ENCODE data around the gene FOXA3. TPM values are rescaled to one million over a fixed set of nuclear protein-coding genes. Genes with fewer than 3 reads are reported as not detected.

FOXA3 gene
- total and polyA plus RNA-seq, 2 experiments from 2014 or later: 1.6 to 1.9 TPM

DNA sequence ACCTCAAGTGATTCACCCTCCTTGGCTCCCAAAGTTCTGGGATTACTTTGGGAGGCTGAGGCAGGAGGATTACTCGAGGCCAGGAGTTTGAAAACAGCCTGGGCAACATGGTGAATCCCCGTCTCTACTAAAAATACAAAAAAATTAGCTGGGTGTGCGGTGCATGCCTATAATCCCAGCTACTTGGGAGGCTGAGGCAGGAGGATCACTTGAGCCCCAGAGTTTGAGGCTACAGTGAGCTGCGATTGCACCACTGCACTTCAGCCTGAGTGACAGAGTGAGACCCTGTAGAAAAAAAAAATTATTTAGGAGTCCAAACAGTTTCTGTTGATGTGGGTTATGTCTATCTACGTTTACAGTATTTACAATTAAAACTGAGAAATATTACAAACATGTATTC, 6.7 kb downstream of the FOXA3 start:
- no peaks in the 10 kb centered on the region for H3K9me3 ChIP-seq (ENCODE audit: low read depth)
- TF ChIP-seq, protein P1, sequence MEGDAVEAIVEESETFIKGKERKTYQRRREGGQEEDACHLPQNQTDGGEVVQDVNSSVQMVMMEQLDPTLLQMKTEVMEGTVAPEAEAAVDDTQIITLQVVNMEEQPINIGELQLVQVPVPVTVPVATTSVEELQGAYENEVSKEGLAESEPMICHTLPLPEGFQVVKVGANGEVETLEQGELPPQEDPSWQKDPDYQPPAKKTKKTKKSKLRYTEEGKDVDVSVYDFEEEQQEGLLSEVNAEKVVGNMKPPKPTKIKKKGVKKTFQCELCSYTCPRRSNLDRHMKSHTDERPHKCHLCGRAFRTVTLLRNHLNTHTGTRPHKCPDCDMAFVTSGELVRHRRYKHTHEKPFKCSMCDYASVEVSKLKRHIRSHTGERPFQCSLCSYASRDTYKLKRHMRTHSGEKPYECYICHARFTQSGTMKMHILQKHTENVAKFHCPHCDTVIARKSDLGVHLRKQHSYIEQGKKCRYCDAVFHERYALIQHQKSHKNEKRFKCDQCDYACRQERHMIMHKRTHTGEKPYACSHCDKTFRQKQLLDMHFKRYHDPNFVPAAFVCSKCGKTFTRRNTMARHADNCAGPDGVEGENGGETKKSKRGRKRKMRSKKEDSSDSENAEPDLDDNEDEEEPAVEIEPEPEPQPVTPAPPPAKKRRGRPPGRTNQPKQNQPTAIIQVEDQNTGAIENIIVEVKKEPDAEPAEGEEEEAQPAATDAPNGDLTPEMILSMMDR (IDR thresholded peaks at IDR 0.05; ENCODE audit: low read depth, low read length): no peak

DNA sequence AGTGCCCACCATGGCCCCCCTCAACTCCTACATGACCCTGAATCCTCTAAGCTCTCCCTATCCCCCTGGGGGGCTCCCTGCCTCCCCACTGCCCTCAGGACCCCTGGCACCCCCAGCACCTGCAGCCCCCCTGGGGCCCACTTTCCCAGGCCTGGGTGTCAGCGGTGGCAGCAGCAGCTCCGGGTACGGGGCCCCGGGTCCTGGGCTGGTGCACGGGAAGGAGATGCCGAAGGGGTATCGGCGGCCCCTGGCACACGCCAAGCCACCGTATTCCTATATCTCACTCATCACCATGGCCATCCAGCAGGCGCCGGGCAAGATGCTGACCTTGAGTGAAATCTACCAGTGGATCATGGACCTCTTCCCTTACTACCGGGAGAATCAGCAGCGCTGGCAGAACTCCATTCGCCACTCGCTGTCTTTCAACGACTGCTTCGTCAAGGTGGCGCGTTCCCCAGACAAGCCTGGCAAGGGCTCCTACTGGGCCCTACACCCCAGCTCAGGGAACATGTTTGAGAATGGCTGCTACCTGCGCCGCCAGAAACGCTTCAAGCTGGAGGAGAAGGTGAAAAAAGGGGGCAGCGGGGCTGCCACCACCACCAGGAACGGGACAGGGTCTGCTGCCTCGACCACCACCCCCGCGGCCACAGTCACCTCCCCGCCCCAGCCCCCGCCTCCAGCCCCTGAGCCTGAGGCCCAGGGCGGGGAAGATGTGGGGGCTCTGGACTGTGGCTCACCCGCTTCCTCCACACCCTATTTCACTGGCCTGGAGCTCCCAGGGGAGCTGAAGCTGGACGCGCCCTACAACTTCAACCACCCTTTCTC, 8.2 kb downstream of the FOXA3 start:
- no peaks in the 10 kb centered on the region for H3K27me3 ChIP-seq
- no peak overlapping the region for H3K27ac ChIP-seq
- TF ChIP-seq, protein P1 (IDR thresholded peaks at IDR 0.05; ENCODE audit: low read depth, low read length): no peak
- H3K4me1 ChIP-seq (ENCODE audit: low read depth): peaks cover 9% of the 10 kb centered on the region
- DNase-seq (ENCODE audit: low read depth in 1 of 2, low spot score in 1 of 2): no peak
- H3K4me3 ChIP-seq: no peak overlapping the region
- H3K9me3 ChIP-seq (ENCODE audit: low read depth): no peaks in the 10 kb centered on the region
- H3K36me3 ChIP-seq: no peaks in the 10 kb centered on the region

More for the DNA sequence above, 6.7 kb downstream of the FOXA3 start:
- H3K27me3 ChIP-seq: no peaks in the 10 kb centered on the region
- no peaks in the 10 kb centered on the region for H3K36me3 ChIP-seq
- DNase-seq (ENCODE audit: low read depth in 1 of 2, low spot score in 1 of 2): no peak
- H3K4me1 ChIP-seq (ENCODE audit: low read depth): no peaks in the 10 kb centered on the region
- H3K27ac ChIP-seq: no peak overlapping the region
- no peak overlapping the region for H3K4me3 ChIP-seq

DNA sequence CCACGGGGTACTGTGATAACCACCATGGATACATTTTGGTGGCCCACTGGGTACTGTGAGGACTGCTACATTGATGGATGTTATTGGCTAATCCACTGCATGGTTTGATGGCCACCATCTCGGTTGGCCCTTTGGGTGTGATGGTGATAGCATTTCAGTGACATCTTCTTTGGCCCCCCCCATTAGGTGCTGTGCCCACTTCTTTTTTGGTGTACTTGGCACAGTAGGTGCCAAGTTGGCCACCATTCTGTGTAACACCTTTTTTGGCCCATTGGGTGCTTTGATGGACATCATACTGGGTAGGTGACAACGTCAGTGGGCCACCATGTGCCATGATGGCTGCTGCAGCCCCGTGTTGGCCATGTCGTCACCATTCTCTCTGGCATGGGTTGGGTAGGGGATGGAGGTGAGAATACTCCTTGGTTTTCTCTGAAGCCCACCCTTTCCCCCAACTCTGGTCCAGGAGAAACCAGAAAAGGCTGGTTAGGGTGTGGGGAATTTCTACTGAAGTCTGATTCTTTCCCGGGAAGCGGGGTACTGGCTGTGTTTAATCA, 9.2 kb downstream of the FOXA3 start:
- no peak overlapping the region for H3K27ac ChIP-seq
- H3K27me3 ChIP-seq: no peaks in the 10 kb centered on the region
- no peaks in the 10 kb centered on the region for H3K36me3 ChIP-seq
- TF ChIP-seq, protein P1 (IDR thresholded peaks at IDR 0.05; ENCODE audit: low read depth, low read length): no peak
- H3K4me3 ChIP-seq: no peak overlapping the region
- DNase-seq (ENCODE audit: low read depth in 1 of 2, low spot score in 1 of 2): no peak
- H3K4me1 ChIP-seq (ENCODE audit: low read depth): peaks cover 9% of the 10 kb centered on the region
- H3K9me3 ChIP-seq (ENCODE audit: low read depth): no peaks in the 10 kb centered on the region

DNA sequence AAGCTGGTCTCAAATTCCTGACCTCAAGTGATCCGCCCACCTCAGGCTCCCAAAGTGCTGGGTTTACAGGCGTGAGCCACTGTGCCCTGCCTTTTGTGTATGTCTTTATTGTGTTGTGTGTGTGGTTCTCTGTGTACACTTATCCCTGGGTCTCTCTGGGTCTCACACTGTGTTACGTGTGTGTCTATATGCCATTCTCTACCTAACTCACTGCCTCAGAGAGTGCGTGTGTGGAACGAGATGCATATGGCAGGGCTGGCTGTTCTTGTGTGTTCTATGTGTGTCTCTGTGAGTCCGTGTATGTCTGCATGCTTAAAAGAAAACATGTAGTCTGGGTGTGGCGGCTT, 10.5 kb downstream of the FOXA3 start:
- TF ChIP-seq, protein P1 (IDR thresholded peaks at IDR 0.05; ENCODE audit: low read depth, low read length): no peak

DNA sequence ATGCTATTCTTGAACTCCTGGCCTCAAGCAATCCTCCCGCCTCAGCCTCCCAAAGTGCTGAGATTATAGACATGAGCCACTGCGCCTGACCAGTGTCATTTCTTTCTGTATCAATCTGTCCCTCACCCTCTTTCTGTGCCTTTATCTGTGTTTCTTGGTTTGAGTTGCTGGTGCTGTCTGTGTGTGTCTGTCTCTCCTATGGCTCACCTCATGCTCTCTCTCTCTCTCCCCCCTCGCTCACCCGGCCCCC, 12.0 kb downstream of the FOXA3 start:
- TF ChIP-seq, protein P1 (IDR thresholded peaks at IDR 0.05; ENCODE audit: low read depth, low read length): no peak
- H3K27ac ChIP-seq: no peak overlapping the region
- no peak overlapping the region for H3K4me3 ChIP-seq
- no peaks in the 10 kb centered on the region for H3K27me3 ChIP-seq
- H3K9me3 ChIP-seq (ENCODE audit: low read depth): no peaks in the 10 kb centered on the region
- DNase-seq (ENCODE audit: low read depth in 1 of 2, low spot score in 1 of 2): peak in 1 of 2 donors; percentile 25
- no peaks in the 10 kb centered on the region for H3K36me3 ChIP-seq
- peaks cover 9% of the 10 kb centered on the region for H3K4me1 ChIP-seq (ENCODE audit: low read depth)

More for the DNA sequence above, 10.5 kb downstream of the FOXA3 start:
- Histone ChIP-seq H3K9me3 (ENCODE audit: low read depth) (no peaks in the 10 kb centered on the region), H3K27me3 (no peaks in the 10 kb centered on the region), H3K4me3 (no peak overlapping the region), H3K36me3 (no peaks in the 10 kb centered on the region), H3K27ac (no peak overlapping the region), H3K4me1 (ENCODE audit: low read depth) (peaks cover 9% of the 10 kb centered on the region)
- DNase-seq (ENCODE audit: low read depth in 1 of 2, low spot score in 1 of 2): no peak

Data from cardiac muscle cell (in vitro differentiated cells and primary cell).